ENCODE data around the gene CACFD1. TPM values are rescaled to one million over a fixed set of nuclear protein-coding genes. Genes with fewer than 3 reads are reported as not detected.

Gene CACFD1
- total RNA-seq, 1 donor, result 3.9 TPM

DNA sequence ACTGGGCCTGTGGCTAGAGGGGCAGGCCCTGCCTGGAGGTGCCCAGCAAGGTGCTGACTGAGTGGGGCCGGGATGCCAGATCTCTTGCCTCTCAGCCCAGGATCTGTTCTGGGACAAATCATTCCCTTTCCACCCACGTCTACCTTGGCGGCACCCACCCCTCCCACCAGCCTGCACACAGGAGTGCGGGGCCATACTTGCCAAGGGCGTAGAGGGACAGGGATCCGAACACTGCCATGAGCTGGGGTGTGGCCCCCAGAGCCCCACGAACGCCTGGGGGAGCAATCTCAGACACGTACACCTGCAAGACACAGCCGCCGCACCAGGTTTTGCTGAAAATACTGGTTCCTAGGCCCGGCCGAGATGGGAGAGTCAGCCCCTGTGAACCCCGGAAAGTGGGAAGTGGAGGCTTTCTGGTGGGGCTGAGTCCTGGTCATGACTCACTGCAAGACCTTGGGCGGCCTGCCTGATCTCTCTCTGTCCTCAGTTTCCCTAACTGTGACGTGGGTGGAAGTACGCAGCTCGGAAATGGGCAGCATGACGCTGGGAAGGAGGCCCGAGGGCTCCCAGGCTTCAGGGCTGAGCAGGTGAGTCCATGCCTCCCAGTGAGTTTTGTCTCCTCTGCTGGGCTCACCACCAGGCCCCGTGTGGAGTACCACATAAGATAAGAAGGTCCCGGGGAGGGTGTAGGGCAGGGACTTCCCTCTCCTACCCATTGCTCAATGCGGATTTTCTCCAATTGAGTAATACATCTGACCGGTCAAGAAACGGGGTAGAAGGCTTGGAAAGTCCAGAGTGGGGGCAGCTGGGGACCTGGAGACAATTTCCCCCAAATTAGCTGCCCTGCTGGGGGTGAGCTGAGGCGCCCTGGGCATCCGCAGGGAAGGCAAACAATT is 16.5 kb downstream of the CACFD1 start:
- DNase-seq (ENCODE audit: low read depth), result peak; percentile 70
- TF ChIP-seq, protein P1, sequence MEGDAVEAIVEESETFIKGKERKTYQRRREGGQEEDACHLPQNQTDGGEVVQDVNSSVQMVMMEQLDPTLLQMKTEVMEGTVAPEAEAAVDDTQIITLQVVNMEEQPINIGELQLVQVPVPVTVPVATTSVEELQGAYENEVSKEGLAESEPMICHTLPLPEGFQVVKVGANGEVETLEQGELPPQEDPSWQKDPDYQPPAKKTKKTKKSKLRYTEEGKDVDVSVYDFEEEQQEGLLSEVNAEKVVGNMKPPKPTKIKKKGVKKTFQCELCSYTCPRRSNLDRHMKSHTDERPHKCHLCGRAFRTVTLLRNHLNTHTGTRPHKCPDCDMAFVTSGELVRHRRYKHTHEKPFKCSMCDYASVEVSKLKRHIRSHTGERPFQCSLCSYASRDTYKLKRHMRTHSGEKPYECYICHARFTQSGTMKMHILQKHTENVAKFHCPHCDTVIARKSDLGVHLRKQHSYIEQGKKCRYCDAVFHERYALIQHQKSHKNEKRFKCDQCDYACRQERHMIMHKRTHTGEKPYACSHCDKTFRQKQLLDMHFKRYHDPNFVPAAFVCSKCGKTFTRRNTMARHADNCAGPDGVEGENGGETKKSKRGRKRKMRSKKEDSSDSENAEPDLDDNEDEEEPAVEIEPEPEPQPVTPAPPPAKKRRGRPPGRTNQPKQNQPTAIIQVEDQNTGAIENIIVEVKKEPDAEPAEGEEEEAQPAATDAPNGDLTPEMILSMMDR (IDR thresholded peaks at IDR 0.05; ENCODE audit: insufficient read depth, low read depth, low read length), result no peak

DNA sequence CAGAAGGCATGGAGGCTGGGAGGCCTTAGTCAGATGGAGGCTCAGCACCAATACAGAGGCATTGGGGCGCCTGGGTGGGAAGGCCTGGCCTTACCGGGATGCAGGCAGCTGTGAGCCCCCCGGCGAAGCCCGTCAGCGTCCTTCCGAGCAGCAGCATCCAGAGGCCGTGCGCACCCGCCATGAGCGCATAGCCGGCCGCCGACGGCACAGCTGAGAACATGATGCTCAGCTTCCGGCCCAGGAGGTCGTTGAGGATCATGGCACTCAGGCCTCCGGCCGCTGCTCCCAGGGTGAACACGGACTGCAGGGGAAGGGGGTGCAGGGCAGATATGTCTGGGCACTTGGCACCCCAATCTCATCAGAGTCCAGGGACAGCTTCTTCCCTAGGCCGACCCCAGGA is 17.2 kb downstream of the CACFD1 start:
- DNase-seq (ENCODE audit: low read depth), result no peak
- H3K4me3 ChIP-seq (ENCODE audit: low read depth, low read length), result no peak overlapping the region
- TF ChIP-seq, protein P1 (IDR thresholded peaks at IDR 0.05; ENCODE audit: insufficient read depth, low read depth, low read length), result no peak

More for the DNA sequence above, 16.5 kb downstream of the CACFD1 start:
- no peak overlapping the region for H3K4me3 ChIP-seq (ENCODE audit: low read depth, low read length)

DNA sequence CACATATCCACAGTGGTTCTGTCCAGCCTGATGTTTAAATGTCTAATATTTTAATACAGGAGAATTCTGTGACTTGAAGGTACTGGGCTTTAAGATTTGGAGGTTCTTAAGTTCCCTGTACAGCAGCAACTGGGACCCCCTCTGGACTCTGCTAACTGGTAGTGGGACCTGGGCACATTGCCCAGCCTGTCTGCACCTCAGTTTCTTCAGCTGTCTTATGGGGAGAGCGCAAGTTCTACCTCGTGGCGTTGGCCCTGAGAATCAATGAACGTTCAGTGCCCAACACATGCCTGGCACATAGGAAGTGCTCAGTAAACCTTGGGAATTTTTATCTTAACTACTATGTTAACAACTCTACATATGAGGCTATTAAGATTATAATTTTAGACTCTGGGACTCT is 17.7 kb downstream of the CACFD1 start:
- DNase-seq (ENCODE audit: low read depth), result no peak
- no peak overlapping the region for H3K4me3 ChIP-seq (ENCODE audit: low read depth, low read length)
- TF ChIP-seq, protein P1 (IDR thresholded peaks at IDR 0.05; ENCODE audit: insufficient read depth, low read depth, low read length), result no peak

DNA sequence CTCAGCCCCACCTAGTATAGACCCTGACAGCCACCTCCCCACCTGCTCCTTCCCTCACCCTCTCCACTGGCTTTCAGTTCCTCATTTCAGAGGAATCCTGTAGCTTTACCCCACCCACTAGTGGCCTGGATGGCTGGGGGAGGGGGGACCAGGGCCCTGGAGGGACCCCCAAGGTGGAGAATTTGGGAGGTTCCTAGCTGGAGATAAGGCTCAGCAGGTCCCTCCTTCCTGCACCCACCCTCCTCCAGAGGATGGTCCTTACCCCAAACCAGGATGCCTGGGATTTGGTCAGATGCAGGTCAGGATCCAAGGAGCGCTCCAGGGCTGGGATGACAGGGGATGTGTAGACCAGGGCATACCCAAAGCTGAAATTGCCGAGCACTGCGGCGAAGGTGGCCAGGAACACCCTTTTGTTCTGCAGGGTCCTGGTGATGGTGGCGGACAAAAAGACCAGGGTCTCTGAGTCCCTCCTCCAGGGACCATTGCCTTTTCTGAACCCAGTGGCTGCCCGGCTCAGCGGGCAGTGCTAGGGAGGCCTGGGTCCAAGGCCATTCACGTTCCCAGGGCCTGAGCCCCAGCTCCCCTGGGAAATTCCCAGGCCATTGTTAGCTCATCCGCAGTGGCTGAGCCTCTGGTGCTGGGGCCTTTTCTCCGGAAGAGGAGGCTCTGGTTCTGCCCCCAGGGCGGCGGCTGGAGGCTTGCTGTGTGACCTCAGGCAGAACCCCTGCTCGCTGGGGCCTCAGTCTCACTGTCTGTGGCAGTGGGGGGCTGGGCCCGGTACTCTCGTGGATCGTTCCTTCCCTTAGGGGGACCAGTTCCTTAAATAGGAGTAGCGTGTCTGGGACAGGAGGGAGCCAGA is 18.4 kb downstream of the CACFD1 start:
- DNase-seq (ENCODE audit: low read depth), result no peak
- peak overlapping the region; percentile 63 for H3K4me3 ChIP-seq (ENCODE audit: low read depth, low read length)
- TF ChIP-seq, protein P1 (IDR thresholded peaks at IDR 0.05; ENCODE audit: insufficient read depth, low read depth, low read length), result no peak

DNA sequence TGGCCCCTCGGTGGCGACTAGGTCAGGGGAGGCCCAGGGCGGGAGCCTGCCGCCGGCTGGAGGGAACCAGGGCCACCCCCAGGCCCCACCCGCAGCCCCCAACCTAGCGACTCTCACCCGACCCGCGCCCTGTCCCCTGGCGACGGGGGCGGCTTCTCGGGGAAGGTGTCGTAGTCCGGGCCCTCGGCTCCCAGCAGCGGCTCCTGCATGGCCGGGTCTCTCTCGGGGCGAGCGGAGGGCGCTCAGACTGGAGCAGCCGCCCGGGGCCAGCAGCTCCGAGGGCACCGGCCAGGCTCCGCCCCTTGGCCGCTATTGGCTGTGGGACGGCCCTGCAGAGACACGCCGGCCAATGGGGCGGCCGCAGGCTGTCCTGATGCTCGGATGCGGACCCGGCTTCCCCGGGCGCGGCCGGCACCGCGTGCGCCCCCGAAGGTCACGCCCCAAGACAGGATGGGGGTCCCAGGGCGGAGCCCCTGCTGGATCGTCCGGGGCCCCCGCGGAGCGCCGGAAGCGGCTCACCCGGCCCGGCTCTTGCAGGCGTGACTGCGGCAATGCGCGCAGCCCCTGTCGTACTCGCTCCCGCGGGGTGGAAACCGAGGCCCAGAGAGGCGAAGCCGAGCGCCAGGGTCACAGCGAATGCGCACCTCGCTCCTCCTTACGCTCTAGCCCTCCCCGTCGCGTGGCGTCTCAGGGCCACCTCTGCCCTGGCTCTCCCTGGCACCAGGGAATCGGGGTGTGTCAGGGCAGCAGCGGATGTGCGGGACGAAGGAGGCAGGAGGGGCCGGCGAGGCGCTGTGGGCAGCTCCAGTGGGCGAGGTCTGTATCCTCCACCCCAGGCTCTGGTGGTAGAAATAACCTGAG is 19.3 kb downstream of the CACFD1 start, which contains the start of gene SLC2A6:
SLC2A6 (minus strand) TSS at position 249 of the 861 bp plus-strand sequence; CDS start at position 209, 40 bp downstream.
- TF ChIP-seq, protein P1 (IDR thresholded peaks at IDR 0.05; ENCODE audit: insufficient read depth, low read depth, low read length), result no peak
- peak within 1 kb of the TSS; percentile 63 for H3K4me3 ChIP-seq (ENCODE audit: low read depth, low read length)
- DNase-seq (ENCODE audit: low read depth), result peak; percentile 73

DNA sequence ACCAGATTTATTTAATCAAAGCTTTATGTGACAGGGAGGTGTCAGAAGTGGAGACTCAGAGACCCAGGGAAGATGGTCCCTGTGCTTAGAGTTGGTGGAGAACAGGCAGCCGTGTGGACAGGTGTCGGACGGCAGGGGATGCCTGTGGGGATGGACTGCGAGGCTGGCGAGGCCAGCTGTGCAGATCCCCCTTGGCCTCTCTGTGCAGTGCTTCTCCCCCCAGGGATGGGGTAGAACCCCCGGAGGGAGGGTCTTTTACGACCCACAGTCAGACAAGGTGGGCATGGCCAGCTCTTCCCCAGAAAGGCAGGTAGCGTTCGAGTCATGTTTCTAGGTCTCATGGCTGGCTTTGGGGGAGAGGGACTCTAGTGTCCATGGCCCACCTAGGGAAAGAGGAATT is 23.8 kb downstream of the CACFD1 start:
- DNase-seq (ENCODE audit: low read depth), result no peak
- TF ChIP-seq, protein P1 (IDR thresholded peaks at IDR 0.05; ENCODE audit: insufficient read depth, low read depth, low read length), result no peak
- H3K4me3 ChIP-seq (ENCODE audit: low read depth, low read length), result no peak overlapping the region

All from fibroblast of villous mesenchyme (primary cell).